Left cardiac atrium (tissue), 4 donors: Measurements from ENCODE around the gene LRP10. TPM values are rescaled to one million over a fixed set of nuclear protein-coding genes. Genes with fewer than 3 reads are reported as not detected.
"Not testable (repeated sequence)": the region's sequence is repeated elsewhere in the genome, so short reads cannot be mapped to it uniquely, and the experiment has no call there.

Experiments
- ATAC-seq, 2 donors: fragments of 200-7000 bp; cut with Tn5 transposase; one replicate each; pipeline ENCODE4 v1.9.1; 2020; ENCODE audit warnings: mild to moderate bottlenecking in 2 of 2, moderate library complexity in 2 of 2
- DNase-seq: peaks from one replicate; pipeline ENCODE4 v3.0.0-alpha.2; 2020
- intact Hi-C, 2 donors: fragments of 100-400 bp; cut with DNase I; formaldehyde crosslinking; loops; one replicate each; pipeline versions ENCODE4 v1.14.1 to v1.15.1; 2022 to 2023
- total RNA-seq, 2 donors: library from RNA; stranded (reverse); fragmentation: NEBNext Ultra II Directional; extraction: Animal tissue kit (Norgen Biotek cat#: 25700); gene quantifications; one replicate each; pipeline ENCODE4 v1.2.1, GENCODE V29; 2021
- donor health status: DM: no; HTN: yes; CAD: no.
- donor health status: DM: no; HTN: yes; CAD: no; lungs with severe emphysema.
- donor health status: DM: yes; HTN: yes; CAD: no.
- donor health status: Dilated cardiomyopathy.

Gene LRP10
- total RNA-seq, 2 donors from 2014 or later, result 63.5 to 73.1 TPM

DNA sequence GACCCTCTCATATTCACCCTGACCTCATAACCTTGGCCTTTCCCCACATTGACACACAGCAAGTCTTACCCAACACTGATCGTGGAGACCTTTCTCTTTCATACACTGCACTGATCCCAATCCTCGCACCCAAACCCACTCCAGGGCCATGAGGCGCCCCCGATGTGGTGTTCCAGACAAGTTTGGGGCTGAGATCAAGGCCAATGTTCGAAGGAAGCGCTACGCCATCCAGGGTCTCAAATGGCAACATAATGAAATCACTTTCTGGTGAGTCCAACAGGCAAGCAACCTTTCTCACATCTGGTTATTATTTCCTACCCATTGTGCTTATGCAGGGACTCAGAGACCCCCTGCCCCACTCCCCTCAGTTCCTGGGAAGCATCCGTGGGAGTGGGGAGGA is 29.8 kb upstream of the LRP10 start:
- intact Hi-C loops, result no loop called here
- ATAC-seq (no peak), DNase-seq (no peak)

GRCh38 chr14:22842211-22843122 is 29.1 kb upstream of the LRP10 start:
- intact Hi-C loops, result no loop called here
- no peak for DNase-seq
- ATAC-seq, result no peak

DNA sequence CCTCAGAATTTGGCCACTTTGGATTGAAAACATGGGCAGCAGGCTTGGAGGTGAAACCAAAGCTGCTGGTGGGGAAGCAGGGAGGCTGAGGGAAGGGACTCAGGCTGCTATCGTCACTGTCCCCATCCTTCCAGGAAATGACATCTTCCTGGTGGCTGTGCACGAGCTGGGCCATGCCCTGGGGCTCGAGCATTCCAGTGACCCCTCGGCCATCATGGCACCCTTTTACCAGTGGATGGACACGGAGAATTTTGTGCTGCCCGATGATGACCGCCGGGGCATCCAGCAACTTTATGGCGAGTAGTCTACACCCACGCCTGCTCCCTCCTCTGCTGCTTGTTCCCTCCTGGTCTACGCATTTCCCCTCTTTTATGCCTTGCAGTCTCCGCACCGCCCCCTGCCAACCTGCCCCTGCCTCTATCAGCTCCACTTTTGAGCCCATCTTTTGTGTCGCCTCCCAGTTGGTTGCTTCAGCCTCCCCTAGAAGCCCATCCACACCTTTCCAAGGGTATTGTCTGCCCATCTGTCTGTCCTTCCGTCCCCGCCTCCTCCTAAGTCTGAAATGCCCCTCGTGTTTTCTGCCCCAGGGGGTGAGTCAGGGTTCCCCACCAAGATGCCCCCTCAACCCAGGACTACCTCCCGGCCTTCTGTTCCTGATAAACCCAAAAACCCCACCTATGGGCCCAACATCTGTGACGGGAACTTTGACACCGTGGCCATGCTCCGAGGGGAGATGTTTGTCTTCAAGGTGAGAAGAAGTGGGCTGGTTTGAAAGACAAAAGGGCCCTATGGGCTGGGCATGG is 28.2 kb upstream of the LRP10 start:
- intact Hi-C loops, result no loop called here

GRCh38 chr14:22844221-22845102 is 27.1 kb upstream of the LRP10 start:
- DNase-seq (no peak), ATAC-seq (no peak)
- intact Hi-C loops, result no loop called here

More for the DNA sequence above, 28.2 kb upstream of the LRP10 start:
- DNase-seq (no peak), ATAC-seq (no peak)

- intact Hi-C loops, result no loop called here
- no peak for ATAC-seq
- no peak for DNase-seq
Measured at GRCh38 chr14:22845103-22845394, 26.5 kb upstream of the LRP10 start.

DNA sequence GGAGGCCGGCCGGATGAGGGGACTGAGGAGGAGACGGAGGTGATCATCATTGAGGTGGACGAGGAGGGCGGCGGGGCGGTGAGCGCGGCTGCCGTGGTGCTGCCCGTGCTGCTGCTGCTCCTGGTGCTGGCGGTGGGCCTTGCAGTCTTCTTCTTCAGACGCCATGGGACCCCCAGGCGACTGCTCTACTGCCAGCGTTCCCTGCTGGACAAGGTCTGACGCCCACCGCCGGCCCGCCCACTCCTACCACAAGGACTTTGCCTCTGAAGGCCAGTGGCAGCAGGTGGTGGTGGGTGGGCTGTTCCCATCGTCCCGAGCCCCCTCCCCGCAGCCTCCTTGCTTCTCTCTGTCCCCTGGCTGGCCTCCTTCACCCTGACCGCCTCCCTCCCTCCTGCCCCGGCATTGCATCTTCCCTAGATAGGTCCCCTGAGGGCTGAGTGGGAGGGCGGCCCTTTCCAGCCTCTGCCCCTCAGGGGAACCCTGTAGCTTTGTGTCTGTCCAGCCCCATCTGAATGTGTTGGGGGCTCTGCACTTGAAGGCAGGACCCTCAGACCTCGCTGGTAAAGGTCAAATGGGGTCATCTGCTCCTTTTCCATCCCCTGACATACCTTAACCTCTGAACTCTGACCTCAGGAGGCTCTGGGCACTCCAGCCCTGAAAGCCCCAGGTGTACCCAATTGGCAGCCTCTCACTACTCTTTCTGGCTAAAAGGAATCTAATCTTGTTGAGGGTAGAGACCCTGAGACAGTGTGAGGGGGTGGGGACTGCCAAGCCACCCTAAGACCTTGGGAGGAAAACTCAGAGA is 25.5 kb upstream of the LRP10 start:
- intact Hi-C loops, result no loop called here
- DNase-seq, result no peak
- no peak for ATAC-seq

- intact Hi-C loops, result no loop called here
- DNase-seq (no peak), ATAC-seq (no peak)
Measured at GRCh38 chr14:22846811-22847307, 24.7 kb upstream of the LRP10 start.

- intact Hi-C loops, result no loop called here
- DNase-seq (no peak), ATAC-seq (no peak)
Measured at GRCh38 chr14:22847661-22848341, 23.7 kb upstream of the LRP10 start.

- intact Hi-C loops, result no loop called here
- DNase-seq (peak; percentile 82), ATAC-seq (peak; percentile 48 to 73)
Measured at GRCh38 chr14:22848351-22849164, 23.0 kb upstream of the LRP10 start.

DNA sequence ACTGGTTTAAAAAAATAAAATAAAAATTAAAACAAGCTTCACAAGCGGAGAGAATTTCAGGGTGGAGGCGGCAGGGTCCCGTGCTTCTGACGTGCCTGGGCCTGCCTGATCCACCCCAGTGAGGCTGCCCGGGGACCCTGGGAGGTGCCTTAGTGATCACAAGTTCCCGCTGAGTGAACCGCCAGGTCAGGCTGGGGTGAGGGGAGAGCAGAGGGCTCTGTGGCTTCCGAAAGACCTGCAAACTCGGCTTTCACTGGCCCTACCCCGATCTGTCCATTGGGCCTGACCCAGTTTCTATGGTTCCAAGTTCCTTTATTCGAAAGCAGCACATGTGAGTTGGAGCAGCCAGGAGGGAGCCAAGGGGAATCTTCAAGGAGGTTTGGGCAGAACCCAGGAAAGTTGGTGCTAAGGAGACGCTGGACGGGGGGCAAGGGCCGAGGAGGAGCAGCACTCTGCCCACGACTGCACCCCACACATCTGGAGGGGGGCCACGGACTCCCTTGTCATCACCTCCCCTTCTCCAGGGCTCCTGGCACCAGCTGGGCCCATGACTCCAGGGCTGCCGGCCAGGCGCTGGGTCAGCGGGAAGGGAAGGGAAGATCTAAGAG is 22.2 kb upstream of the LRP10 start:
- peak; percentile 13 to 44 for ATAC-seq
- intact Hi-C loops, result no loop called here

GRCh38 chr14:22850944-22851764 is 20.4 kb upstream of the LRP10 start:
- peak; percentile 95 for DNase-seq
- peak; percentile 71 to 80 for ATAC-seq
- intact Hi-C loops, result loop anchor here (5.0 to 10.0 kb wide), 4 partner anchors 196 to 464 kb away; no protein-coding TSS in a partner anchor

More for the DNA sequence above, 22.2 kb upstream of the LRP10 start:
- peak; percentile 71 for DNase-seq

GRCh38 chr14:22852178-22852577 is 19.4 kb upstream of the LRP10 start:
- DNase-seq, ATAC-seq: not testable (repeated sequence)
- intact Hi-C loops, result loop anchor here (5.0 to 10.0 kb wide), 4 partner anchors 197 to 465 kb away; no protein-coding TSS in a partner anchor

DNA sequence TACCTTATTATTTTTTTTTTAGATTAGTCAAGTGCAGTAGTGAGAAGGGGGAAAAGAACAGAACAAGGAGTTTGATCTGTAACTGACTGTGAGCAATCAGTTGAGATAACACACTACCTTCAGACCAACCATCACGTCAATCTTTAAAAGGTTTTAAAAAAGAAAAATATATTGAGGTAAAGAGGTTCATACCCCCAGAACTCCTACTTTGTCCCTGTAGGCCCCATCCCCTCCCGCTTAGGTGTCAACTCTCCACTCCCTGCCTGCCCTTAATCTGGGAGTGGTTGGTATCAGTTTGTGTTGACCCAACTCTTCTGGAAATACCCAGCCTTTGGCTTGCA is 19.0 kb upstream of the LRP10 start:
- intact Hi-C loops, result loop anchor here (5.0 to 10.0 kb wide), 4 partner anchors 198 to 465 kb away; no protein-coding TSS in a partner anchor
- ATAC-seq (no peak), DNase-seq (no peak)

DNA sequence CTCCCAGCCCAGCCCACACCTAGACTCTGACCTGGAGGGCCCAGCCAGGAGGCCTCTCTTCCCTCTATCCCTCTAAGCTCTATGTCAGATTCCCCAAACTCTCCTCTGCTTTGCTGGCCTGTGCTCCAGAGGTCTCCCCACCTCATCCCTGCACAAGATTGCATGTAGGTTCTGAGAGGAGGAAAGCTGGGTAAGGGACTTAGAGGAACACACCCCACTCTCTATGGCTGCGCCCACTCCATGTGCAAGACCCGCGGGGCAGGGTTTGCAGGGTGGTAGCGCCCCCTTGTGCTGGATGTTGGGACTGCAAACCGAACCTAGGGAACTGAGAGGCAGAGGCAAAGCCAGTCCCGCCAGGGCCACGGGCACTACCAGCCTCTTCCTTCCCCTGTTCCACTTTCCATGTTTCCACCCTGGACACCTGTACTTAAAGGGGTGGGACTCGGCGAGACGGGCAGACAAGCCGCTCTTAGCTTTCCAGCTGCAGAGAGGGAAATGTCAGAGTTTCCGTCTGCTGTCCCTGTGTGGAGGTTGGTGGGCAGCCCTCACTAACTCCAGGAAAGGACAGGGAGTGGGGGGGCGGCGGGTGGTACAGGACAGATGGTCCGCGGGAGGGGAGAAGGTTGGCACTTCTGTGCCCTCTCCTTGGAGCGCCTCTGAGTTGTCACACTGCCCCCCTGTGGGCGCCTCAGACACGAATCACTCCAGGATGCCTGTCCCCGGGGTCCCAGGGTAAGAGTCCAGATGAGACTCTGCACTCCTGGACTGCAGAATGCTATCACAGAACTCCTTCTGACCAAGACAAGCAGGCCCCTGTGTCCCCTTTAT is 18.4 kb upstream of the LRP10 start:
- intact Hi-C loops, result loop anchor here (1.0 to 10.0 kb wide), 5 partner anchors 31 to 466 kb away; no protein-coding TSS in a partner anchor
- peak; percentile 89 for DNase-seq
- peak; percentile 50 to 56 for ATAC-seq

GRCh38 chr14:22854296-22854695 is 17.2 kb upstream of the LRP10 start:
- not testable (repeated sequence) for ATAC-seq, DNase-seq
- intact Hi-C loops, result loop anchor here (5.0 to 10.0 kb wide), 4 partner anchors 199 to 467 kb away; no protein-coding TSS in a partner anchor
